ENCODE data around the gene MAGEB17.

MAGEB17 gene, protein sequence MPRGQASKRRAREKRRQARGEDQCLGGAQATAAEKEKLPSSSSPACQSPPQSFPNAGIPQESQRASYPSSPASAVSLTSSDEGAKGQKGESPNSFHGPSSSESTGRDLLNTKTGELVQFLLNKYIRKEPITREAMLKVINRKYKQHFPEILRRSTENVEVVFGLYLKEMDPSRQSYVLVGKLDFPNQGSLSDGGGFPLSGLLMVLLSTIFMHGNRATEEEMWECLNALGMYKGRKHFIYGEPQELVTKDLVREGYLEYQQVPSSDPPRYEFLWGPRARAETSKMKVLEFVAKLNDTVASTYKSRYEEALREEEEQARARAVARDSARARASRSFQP

DNA sequence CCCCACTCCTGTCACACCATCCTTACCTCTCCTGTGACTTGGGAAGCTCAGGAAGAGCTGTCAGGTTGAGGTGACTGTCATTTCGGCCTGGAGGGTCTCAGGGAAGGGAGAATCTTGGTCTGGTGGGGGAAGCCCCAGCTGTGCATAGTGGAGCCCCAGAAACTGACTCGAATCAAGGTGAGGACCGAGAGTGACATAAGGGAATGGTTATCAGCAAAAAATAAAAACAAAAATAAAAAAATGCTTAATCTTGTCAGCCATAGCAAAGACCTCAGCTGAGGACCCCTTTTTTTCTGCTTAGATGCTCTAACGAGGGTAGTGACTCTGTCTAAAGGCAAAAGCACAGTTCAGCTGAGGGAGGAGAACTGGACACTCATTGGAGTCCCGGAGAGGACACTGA is at the start of gene MAGEB17:
MAGEB17 (plus strand) TSS at position 301 of the 400 bp plus-strand sequence. CDS start 2,902 bp downstream, outside the sequence.
- Mint-ChIP-seq H3K27me3 (peaks cover 56% of the 10 kb centered on the region), H3K4me3 (no peak within 1 kb of the TSS), H3K4me1 (ENCODE audit: low read depth) (no peaks in the 10 kb centered on the region)

DNA sequence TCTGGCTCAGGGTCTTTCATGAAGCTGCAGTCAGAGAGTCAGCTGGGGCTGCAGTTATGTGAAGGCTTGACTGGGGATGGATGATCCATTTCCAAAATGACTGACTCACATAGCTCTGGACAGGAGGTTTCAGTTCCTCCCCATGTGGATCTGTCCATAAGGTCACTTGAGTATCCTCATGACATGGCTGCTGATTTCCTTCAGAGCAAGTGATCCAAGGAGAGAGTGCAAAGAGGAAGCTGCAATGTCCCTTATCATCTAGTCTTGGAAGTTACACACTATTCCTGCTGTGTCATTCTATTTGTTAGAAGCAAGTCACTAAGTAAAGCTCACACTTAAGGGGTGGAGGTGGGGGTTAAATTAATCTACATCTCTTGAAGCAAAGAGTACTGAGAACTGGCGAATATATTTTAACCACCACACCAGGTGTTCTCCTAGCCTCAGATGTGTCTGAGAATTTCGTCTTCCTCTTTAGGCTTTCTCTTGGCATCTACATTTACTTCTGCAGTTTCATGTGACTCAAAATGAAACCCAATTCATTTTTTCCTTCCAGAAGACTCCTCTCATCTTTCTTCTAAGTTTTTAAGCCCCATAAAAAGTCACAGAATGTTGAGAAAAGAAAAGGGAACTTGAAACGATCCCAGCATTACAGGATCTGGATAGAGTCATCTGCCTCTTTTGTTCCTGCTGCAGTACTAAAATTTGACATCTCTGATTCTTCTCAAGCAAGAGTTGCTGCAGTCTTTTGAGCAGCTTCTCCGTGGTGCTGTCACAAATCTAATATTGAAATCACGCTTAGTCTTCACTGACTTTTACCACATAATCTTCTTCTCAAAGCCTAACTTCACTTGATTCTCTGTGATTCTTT is 47.7 kb upstream of the MAGEB17 start:
- peak overlapping the region; percentile 5 for H3K27ac Mint-ChIP-seq

More for the DNA sequence above, at the start of gene MAGEB17:
- no peak for DNase-seq
- Mint-ChIP-seq H3K27ac (no peak within 1 kb of the TSS), H3K9me3 (no peaks in the 10 kb centered on the region), H3K36me3 (ENCODE audit: low read depth) (no peaks in the 10 kb centered on the region)

DNA sequence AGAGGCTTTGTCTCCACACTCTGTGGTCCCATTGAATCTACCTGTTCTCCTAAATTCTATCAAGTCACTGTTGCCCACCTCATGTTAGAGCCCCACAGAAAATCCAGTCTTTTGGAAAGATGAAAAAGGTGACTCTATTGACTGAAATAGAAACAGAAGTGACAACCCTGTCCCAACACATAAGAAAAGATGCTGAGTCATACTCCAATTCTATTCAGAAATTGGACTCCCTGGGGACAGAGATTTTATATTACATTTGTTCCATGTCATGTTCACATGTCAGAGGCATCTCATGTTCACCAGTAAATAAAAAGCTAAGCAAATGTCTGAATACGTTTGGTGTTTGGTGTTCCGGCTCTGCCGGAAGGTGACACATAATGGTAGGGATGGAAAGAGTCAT is 46.9 kb upstream of the MAGEB17 start:
- no peak for DNase-seq
- no peaks in the 10 kb centered on the region for H3K36me3 Mint-ChIP-seq (ENCODE audit: low read depth)
- no peak overlapping the region for H3K4me3 Mint-ChIP-seq
- H3K4me1 Mint-ChIP-seq (ENCODE audit: low read depth) = peaks cover 24% of the 10 kb centered on the region
- H3K27ac Mint-ChIP-seq = peak overlapping the region; percentile 5
- peaks cover 73% of the 10 kb centered on the region for H3K27me3 Mint-ChIP-seq
- peaks cover 3% of the 10 kb centered on the region for H3K9me3 Mint-ChIP-seq

More for the DNA sequence above, 47.7 kb upstream of the MAGEB17 start:
- no peak for DNase-seq
- Mint-ChIP-seq H3K27me3 (peaks cover 75% of the 10 kb centered on the region), H3K4me1 (ENCODE audit: low read depth) (peaks cover 26% of the 10 kb centered on the region), H3K36me3 (ENCODE audit: low read depth) (no peaks in the 10 kb centered on the region), H3K9me3 (peaks cover 3% of the 10 kb centered on the region), H3K4me3 (no peak overlapping the region)

DNA sequence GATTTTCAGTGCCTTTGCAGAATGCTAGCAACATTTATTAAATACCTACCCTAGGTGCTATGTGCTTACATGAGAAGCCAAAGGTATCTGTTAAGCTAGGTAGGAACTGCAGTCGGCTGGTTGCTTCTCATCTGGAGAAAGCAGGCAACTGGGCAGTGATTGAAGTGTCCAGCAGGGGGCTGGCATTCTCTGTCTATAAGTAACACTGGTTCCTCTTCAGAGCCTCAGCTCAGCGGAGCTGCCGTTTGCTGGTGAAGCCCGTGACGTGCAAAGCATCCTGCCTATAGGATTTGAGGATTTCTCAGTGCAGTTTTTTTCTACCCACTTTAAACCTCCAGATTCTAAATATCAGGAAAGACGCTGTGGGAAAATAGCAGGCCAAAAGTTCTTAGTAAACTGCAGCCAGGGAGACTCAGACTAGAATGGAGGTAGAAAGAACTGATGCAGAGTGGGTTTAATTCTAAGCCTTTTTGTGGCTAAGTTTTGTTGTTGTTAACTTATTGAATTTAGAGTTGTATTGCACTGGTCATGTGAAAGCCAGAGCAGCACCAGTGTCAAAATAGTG is 44.0 kb upstream of the MAGEB17 start, which contains the start of gene GRPR:
GRPR (plus strand) TSS at position 344 of the 565 bp plus-strand sequence. CDS start 389 bp downstream, outside the sequence.
- Mint-ChIP-seq H3K27ac (no peak within 1 kb of the TSS), H3K9me3 (peaks cover 3% of the 10 kb centered on the region), H3K27me3 (peaks cover 72% of the 10 kb centered on the region), H3K4me1 (ENCODE audit: low read depth) (peaks cover 24% of the 10 kb centered on the region), H3K4me3 (no peak within 1 kb of the TSS), H3K36me3 (ENCODE audit: low read depth) (no peaks in the 10 kb centered on the region)
- peak; percentile 66 for DNase-seq

DNA sequence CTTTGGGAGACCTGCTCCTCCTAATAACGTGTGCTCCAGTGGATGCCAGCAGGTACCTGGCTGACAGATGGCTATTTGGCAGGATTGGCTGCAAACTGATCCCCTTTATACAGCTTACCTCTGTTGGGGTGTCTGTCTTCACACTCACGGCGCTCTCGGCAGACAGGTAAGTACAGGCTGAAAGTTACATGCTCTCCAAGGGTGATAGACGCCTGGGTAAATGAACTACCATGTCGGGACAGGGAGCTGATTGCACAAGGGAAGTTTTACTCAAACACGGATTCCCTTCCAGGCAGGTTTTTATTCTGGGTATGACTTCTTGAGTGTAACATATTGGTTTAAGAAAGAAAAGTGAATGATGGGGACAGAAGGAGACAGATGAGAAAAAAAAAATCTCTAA is 43.1 kb upstream of the MAGEB17 start:
- DNase-seq = no peak
- H3K27me3 Mint-ChIP-seq = peaks cover 71% of the 10 kb centered on the region
- no peak overlapping the region for H3K4me3 Mint-ChIP-seq
- H3K4me1 Mint-ChIP-seq (ENCODE audit: low read depth) = peaks cover 17% of the 10 kb centered on the region
- H3K36me3 Mint-ChIP-seq (ENCODE audit: low read depth) = no peaks in the 10 kb centered on the region
- peaks cover under 1% of the 10 kb centered on the region for H3K9me3 Mint-ChIP-seq
- H3K27ac Mint-ChIP-seq = no peak overlapping the region

DNA sequence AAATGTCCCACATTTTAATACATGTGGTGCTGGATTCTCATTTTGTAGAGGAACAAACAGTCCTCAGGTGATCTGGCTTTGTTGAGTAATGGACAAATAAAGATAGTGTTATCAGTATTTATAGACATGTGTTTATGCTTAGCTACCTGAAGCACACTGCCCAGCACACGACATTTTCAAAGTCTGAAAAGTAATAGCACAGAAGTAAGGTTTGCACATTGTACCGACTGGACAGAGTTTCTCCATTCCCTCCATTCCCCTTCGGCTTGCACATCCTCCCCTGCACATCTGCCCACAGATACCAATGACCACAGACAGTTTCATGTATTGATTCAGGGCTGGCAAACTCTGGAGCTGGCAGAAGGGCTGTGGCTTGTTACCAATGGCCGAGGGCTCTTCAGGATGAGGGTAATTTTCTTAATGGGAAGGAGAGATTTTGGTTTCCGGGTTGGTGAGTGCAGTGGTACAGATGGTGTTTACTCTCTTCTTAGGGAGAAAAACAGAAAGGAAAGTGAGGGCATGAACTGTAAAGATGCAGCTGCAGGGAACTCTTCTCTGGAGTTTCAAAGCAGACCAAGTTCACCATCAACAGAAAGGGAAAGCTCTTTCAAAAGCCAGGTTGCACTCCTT is 41.6 kb upstream of the MAGEB17 start:
- Mint-ChIP-seq H3K4me1 (ENCODE audit: low read depth) (peaks cover 3% of the 10 kb centered on the region), H3K9me3 (no peaks in the 10 kb centered on the region), H3K4me3 (no peak overlapping the region), H3K27me3 (peaks cover 75% of the 10 kb centered on the region), H3K36me3 (ENCODE audit: low read depth) (no peaks in the 10 kb centered on the region), H3K27ac (no peak overlapping the region)
- no peak for DNase-seq

DNA sequence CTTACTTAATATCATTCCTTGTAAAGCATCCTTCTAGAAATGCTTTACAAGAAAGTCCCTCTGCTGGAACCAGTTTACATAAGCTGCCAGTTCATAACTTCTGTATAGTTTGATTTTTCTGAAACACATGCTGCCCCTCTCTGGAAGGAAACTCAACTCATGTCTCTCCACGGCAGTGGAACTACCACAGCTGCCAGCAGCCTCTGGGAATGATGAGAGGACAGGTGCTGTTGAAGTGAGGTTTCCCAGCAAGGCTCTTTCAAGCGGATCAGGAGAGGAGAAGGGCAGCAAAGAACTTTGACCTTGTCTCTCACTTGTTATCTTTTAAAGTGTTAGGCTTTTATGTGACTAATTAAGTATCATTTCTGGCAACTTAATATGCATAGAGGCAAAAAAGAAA is 36.6 kb upstream of the MAGEB17 start:
- Mint-ChIP-seq H3K4me3 (no peak overlapping the region), H3K4me1 (ENCODE audit: low read depth) (no peaks in the 10 kb centered on the region), H3K36me3 (ENCODE audit: low read depth) (no peaks in the 10 kb centered on the region), H3K9me3 (no peaks in the 10 kb centered on the region), H3K27me3 (peaks cover 67% of the 10 kb centered on the region), H3K27ac (no peak overlapping the region)
- DNase-seq = no peak

DNA sequence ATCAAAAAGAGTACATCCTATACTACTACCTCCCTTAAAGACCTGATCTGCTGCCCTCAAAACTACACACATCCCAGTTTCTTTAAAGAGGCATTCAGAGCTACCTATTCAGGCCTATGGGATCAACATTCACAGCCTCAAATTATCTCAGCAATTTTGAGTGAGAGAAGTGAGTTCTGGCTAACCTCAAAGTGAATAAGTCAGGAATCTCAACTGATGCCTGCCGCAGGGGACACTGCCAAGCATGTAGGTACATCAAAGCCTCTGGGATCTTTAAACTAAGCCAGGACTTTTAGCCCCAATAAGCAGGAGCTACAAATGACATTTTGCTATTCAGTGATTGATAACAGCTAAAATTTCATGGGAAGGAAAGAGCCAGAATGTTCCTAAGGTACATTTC is 32.3 kb upstream of the MAGEB17 start:
- Mint-ChIP-seq H3K27me3 (peaks cover 72% of the 10 kb centered on the region), H3K4me3 (no peak overlapping the region), H3K27ac (no peak overlapping the region), H3K4me1 (ENCODE audit: low read depth) (no peaks in the 10 kb centered on the region), H3K36me3 (ENCODE audit: low read depth) (no peaks in the 10 kb centered on the region), H3K9me3 (no peaks in the 10 kb centered on the region)
- DNase-seq = no peak

DNA sequence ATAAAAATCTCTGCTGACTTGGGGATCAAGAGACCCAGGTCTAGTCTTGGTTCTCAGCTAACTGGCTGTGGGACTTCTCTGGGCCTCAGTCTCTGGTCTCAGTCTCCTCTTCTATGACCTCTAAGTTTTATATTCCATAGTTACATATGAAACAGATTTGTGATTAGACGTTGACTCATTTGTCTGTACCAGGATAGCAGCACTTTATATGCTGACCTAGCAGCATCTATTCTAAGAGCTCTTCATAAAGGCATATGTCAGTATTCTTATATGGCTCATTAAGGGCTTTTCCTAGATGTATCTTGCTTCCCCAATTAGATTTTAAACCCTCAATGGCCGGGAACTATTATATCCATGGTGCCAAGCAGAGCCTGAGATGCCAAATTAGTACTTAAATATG is 31.2 kb upstream of the MAGEB17 start:
- no peak overlapping the region for H3K27ac Mint-ChIP-seq
- H3K27me3 Mint-ChIP-seq = peaks cover 69% of the 10 kb centered on the region
- H3K4me1 Mint-ChIP-seq (ENCODE audit: low read depth) = peaks cover 5% of the 10 kb centered on the region
- H3K4me3 Mint-ChIP-seq = no peak overlapping the region
- H3K9me3 Mint-ChIP-seq = no peaks in the 10 kb centered on the region
- DNase-seq = no peak
- H3K36me3 Mint-ChIP-seq (ENCODE audit: low read depth) = no peaks in the 10 kb centered on the region

DNA sequence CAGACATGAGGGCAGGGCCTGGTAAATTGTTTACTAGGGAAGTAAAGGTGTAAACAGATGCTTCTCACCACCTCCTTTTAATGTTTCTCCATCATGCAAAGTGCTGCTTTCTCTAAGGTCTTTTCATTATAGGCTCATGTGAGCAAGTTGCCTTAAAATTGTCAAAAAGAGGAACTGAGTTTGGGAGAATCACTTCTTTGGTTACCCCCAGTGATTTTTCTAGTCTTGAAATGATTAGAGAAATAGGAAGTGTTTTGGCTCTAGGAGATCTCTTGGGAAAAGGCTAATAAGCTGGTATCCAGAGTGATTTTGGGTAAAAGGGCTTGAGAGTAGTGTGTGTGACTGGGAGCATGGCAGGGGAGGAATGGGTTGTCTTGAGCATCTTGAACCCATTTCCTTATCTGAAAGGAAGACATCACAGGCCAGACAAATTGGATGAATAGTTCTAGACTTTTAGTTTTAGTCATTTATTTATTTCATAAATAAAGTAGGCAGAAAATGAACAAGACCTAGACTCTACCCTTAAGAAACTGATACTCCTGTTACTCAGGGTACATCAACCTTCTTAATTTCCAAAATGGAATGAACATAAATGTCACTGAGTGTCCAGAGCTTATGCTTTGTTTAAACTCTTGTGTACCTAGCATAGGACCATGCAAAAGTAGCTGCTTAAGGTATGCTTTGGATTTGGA is 29.7 kb upstream of the MAGEB17 start:
- no peak for DNase-seq
- Mint-ChIP-seq H3K27ac (no peak overlapping the region), H3K36me3 (ENCODE audit: low read depth) (no peaks in the 10 kb centered on the region), H3K9me3 (no peaks in the 10 kb centered on the region), H3K27me3 (peaks cover 66% of the 10 kb centered on the region), H3K4me3 (no peak overlapping the region), H3K4me1 (ENCODE audit: low read depth) (peaks cover 5% of the 10 kb centered on the region)

DNA sequence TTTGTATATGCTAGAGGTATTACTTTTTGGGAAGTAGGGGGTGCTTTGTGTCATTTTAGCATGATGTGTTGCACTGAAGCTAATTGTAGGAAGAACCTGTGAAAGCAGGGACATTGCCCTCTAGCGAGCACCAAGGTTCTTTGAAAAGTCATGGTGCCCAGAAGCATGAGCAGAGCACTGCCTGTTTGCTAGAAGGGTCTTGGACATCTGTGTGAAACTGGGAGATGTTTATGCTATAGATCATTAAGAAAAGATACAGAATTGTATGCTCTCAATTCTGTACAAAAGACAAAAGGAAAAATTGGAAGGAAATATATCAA is 29.2 kb upstream of the MAGEB17 start:
- DNase-seq = no peak
- Mint-ChIP-seq H3K27me3 (peaks cover 71% of the 10 kb centered on the region), H3K4me1 (ENCODE audit: low read depth) (peaks cover 5% of the 10 kb centered on the region), H3K27ac (no peak overlapping the region), H3K36me3 (ENCODE audit: low read depth) (no peaks in the 10 kb centered on the region), H3K4me3 (no peak overlapping the region), H3K9me3 (no peaks in the 10 kb centered on the region)

DNA sequence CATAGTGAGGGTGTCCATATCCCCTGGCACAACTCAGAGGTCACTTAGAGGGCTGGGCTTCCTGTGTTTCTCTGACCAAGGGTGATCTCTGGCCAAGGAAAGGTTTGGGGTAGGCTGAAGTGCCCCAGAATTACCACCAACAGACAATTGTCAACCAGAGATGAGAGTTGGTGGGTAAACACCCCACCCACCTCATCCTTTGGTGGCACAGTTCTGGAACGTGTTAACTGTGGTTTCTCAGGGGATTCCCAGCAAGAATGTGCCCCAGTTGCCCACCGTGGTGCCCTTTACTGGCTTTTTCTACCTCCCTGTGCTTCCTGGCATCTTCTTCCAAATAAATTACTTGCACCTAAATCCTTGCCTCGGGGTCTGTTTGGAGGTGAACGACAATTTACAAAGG is 26.8 kb upstream of the MAGEB17 start:
- Mint-ChIP-seq H3K9me3 (no peaks in the 10 kb centered on the region), H3K4me1 (ENCODE audit: low read depth) (peaks cover 5% of the 10 kb centered on the region), H3K36me3 (ENCODE audit: low read depth) (no peaks in the 10 kb centered on the region), H3K27me3 (peaks cover 75% of the 10 kb centered on the region), H3K4me3 (no peak overlapping the region), H3K27ac (no peak overlapping the region)
- no peak for DNase-seq

DNA sequence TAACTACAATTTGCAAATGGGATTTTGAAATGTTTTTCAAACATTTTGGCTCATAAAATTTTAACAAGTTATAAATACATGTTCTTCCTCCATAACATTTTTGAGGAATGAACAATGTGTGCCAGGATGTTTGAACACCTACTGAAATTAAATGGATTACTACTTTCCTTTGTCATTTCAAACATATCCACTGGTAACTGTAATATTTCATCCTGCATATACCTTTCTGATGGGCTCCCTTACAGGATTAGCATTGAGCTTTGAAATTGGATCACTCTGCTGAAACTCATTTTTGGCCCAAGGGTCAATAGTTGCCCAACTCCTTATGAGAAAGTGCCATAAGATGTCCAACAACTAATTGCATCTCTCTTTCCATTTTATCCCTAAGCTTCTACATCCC is 26.3 kb upstream of the MAGEB17 start:
- Mint-ChIP-seq H3K9me3 (no peaks in the 10 kb centered on the region), H3K4me1 (ENCODE audit: low read depth) (peaks cover 5% of the 10 kb centered on the region), H3K27ac (no peak overlapping the region), H3K4me3 (no peak overlapping the region), H3K36me3 (ENCODE audit: low read depth) (no peaks in the 10 kb centered on the region), H3K27me3 (peaks cover 75% of the 10 kb centered on the region)
- DNase-seq = no peak

Measured in activated T-cell treated with anti-CD3 and anti-CD28 coated beads, Interleukin-2, amount 50 U/mL, for 24 hours (primary cell).